Liver (tissue), 3 donors: Measurements from ENCODE around the gene SPDYE4.

Experiments
- EGR1 ChIP-seq, 2 donors: IDR thresholded peaks; 2 replicates each; pipeline ENCODE4 v1.6.1; 2016 to 2018; ENCODE audit warnings: antibody characterized with exemption in 2 of 2, low read depth in 2 of 2
- HNF4A ChIP-seq, 2 donors: conservative IDR thresholded peaks; 2 replicates each; pipeline ENCODE4 v1.6.1; 2016; ENCODE audit warnings: antibody characterized with exemption in 2 of 2, mild to moderate bottlenecking in 2 of 2
- NR2F2 ChIP-seq: IDR thresholded peaks from 2 replicates; pipeline ENCODE4 v1.6.1; 2016; ENCODE audit warnings: antibody characterized with exemption
- RAD21 ChIP-seq, 2 donors: IDR thresholded peaks; 2 replicates each; pipeline ENCODE4 v1.6.1; 2016; ENCODE audit warnings: antibody characterized with exemption in 2 of 2, mild to moderate bottlenecking in 2 of 2
- TF ChIP-seq, protein P1 (sequence below): fragments of 150-350 bp; IDR thresholded peaks from 2 replicates; pipeline ENCODE4 v1.5.1; 2017; ENCODE audit warnings: improper control_type of control experiment, low read depth, low read length; ENCODE audit not compliant: missing input control
- TF ChIP-seq, protein P2 (sequence below): IDR thresholded peaks from 2 replicates; pipeline ENCODE4 v1.6.1; 2016; ENCODE audit warnings: antibody characterized with exemption
- TF ChIP-seq, protein P3 (sequence below): IDR thresholded peaks from 2 replicates; pipeline ENCODE4 v1.6.1; 2016; ENCODE audit warnings: antibody characterized with exemption
- donor health status: healthy.
- donor health status: healthy.

DNA sequence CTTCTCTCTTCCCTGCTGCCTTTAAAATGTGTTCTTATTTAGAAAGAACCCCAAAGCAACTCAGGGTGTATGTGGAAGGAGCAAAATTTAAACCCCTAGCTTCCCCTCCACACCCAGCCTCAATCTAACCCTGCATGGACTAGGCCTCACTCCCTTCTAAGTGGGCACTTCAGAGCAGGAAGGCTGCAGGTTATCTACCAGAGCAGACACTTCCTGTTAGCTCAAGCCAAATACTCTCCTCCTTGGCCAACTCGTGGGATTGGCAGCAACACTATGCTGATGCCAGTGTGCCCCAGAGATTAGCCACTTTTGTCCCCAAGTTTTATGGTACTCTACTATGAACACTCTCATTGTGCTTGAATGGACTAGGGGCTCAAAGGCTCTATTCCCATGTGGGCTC, 49.3 kb downstream of the SPDYE4 start:
- TF ChIP-seq, protein P1, sequence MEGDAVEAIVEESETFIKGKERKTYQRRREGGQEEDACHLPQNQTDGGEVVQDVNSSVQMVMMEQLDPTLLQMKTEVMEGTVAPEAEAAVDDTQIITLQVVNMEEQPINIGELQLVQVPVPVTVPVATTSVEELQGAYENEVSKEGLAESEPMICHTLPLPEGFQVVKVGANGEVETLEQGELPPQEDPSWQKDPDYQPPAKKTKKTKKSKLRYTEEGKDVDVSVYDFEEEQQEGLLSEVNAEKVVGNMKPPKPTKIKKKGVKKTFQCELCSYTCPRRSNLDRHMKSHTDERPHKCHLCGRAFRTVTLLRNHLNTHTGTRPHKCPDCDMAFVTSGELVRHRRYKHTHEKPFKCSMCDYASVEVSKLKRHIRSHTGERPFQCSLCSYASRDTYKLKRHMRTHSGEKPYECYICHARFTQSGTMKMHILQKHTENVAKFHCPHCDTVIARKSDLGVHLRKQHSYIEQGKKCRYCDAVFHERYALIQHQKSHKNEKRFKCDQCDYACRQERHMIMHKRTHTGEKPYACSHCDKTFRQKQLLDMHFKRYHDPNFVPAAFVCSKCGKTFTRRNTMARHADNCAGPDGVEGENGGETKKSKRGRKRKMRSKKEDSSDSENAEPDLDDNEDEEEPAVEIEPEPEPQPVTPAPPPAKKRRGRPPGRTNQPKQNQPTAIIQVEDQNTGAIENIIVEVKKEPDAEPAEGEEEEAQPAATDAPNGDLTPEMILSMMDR: no peak
- TF ChIP-seq, protein P2, sequence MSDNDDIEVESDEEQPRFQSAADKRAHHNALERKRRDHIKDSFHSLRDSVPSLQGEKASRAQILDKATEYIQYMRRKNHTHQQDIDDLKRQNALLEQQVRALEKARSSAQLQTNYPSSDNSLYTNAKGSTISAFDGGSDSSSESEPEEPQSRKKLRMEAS: no peak
- TF ChIP-seq EGR1 (IDR thresholded peaks at IDR 0.05; ENCODE audit: low read depth in 2 of 2): no peak
- no peak for TF ChIP-seq NR2F2
- TF ChIP-seq HNF4A (conservative IDR thresholded peaks at IDR 0.05): no peak
- TF ChIP-seq RAD21 (IDR thresholded peaks at IDR 0.05): no peak
- TF ChIP-seq, protein P3, sequence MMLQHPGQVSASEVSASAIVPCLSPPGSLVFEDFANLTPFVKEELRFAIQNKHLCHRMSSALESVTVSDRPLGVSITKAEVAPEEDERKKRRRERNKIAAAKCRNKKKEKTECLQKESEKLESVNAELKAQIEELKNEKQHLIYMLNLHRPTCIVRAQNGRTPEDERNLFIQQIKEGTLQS: no peak
